ENCODE results near the gene ZEB2. TPM values are rescaled to one million over a fixed set of nuclear protein-coding genes. Genes with fewer than 3 reads are reported as not detected.

The ZEB2 gene
- total RNA-seq, 1 experiment from 2014 or later, result 1.2 TPM

DNA sequence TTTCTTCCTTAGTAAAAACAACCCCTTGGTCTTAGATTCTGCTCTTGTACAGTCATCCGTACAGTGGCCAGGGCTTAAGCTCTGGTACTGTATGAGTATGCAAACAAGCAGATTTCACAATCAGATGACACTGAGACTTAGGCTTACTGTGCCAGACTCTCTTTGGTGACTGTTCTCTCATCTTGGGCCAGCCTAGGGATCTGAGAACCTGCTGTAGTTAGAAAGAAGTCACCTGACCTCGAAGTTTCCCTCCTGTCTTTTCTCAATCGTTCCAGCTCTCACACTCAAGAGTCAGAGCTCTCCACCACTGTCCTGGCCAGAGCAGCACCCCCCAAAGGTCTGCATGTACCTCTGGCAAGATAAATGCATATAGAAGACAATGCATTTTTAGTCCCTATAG, 63.2 kb downstream of the ZEB2 start:
- Histone ChIP-seq H2AFZ (ENCODE audit: low read length) (no peak overlapping the region), H3K18ac (ENCODE audit: insufficient read length, low read depth, low read length) (no peak overlapping the region), H4K8ac (replicated peaks; ENCODE audit: insufficient read length, low read depth, low read length) (no peak overlapping the region), H2BK20ac (ENCODE audit: low read depth, low read length, poor library complexity, severe bottlenecking) (no peak overlapping the region), H3K9me3 (ENCODE audit: control insufficient read depth, low read depth, low read length) (no peaks in the 10 kb centered on the region), H3K56ac (ENCODE audit: insufficient read length, low read depth, low read length) (no peak overlapping the region), H2BK12ac (ENCODE audit: insufficient read length, low read depth, low read length) (no peak overlapping the region), H4K20me1 (ENCODE audit: control insufficient read depth, insufficient read depth, insufficient read length) (no peaks in the 10 kb centered on the region), H4K5ac (ENCODE audit: insufficient read length, low read depth, low read length) (no peak overlapping the region), H2BK15ac (ENCODE audit: low read depth, low read length) (no peak overlapping the region), H4K91ac (ENCODE audit: insufficient read length, low read depth, low read length) (no peak overlapping the region), H3K4me2 (ENCODE audit: insufficient read depth, insufficient read length, low read length) (no peak overlapping the region), H3K79me1 (ENCODE audit: insufficient read depth, low read depth, low read length, poor library complexity, severe bottlenecking) (no peaks in the 10 kb centered on the region), H3K79me2 (ENCODE audit: insufficient read depth, low read length) (no peaks in the 10 kb centered on the region), H3K9ac (ENCODE audit: extremely low read depth, insufficient read length, low read length) (no peak overlapping the region), H2BK120ac (ENCODE audit: low read depth, low read length, poor library complexity, severe bottlenecking) (no peak overlapping the region), H3K23ac (ENCODE audit: insufficient read length, low read depth, low read length) (no peak overlapping the region), H3T11ph (ENCODE audit: low read length) (no peak overlapping the region), H3K14ac (ENCODE audit: insufficient read depth, low read length) (no peak overlapping the region), H3K4ac (ENCODE audit: low read depth, low read length) (no peak overlapping the region), H3K27me3 (ENCODE audit: insufficient read depth, low read length) (no peaks in the 10 kb centered on the region; the same call in 1 of the 2 replicates), H3K4me1 (ENCODE audit: insufficient read depth, low read length) (peaks cover 4% of the 10 kb centered on the region; the same call in 1 of the 2 replicates), H2AK5ac (ENCODE audit: insufficient read length, low read length) (no peak overlapping the region), H3K27ac (ENCODE audit: insufficient read length, low read depth, low read length) (no peak overlapping the region), H3K23me2 (ENCODE audit: insufficient read length, low read depth, low read length, poor library complexity, severe bottlenecking) (no peaks in the 10 kb centered on the region), H2BK5ac (ENCODE audit: insufficient read length, low read length) (no peak overlapping the region)
- no CpG with 5 or more reads among the region's 3 CpGs for whole genome bisulfite sequencing (ENCODE audit: extremely low coverage, insufficient read length, low lambda C conversion rate)
- H3K4me3 Mint-ChIP-seq, result no peak overlapping the region
- no peaks in the 10 kb centered on the region for H3K9me3 Mint-ChIP-seq
- H3K4me1 Mint-ChIP-seq, result peaks cover 38 to 43% of the 10 kb centered on the region in 2 experiments
- no peak overlapping the region; a peak in 1 of 7 replicates for H3K27ac Mint-ChIP-seq
- DNase-seq, result no peak
- no peaks in the 10 kb centered on the region for H3K36me3 Mint-ChIP-seq (ENCODE audit: insufficient read depth in 1 of 3, low read depth in 3 of 3)
- peaks cover 6% of the 10 kb centered on the region for H3K27me3 Mint-ChIP-seq (ENCODE audit: low read depth)
- TF ChIP-seq, protein P1, sequence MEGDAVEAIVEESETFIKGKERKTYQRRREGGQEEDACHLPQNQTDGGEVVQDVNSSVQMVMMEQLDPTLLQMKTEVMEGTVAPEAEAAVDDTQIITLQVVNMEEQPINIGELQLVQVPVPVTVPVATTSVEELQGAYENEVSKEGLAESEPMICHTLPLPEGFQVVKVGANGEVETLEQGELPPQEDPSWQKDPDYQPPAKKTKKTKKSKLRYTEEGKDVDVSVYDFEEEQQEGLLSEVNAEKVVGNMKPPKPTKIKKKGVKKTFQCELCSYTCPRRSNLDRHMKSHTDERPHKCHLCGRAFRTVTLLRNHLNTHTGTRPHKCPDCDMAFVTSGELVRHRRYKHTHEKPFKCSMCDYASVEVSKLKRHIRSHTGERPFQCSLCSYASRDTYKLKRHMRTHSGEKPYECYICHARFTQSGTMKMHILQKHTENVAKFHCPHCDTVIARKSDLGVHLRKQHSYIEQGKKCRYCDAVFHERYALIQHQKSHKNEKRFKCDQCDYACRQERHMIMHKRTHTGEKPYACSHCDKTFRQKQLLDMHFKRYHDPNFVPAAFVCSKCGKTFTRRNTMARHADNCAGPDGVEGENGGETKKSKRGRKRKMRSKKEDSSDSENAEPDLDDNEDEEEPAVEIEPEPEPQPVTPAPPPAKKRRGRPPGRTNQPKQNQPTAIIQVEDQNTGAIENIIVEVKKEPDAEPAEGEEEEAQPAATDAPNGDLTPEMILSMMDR (conservative IDR thresholded peaks at IDR 0.05), result no peak

All from H9 (cell line).